ENCODE results near the gene PDZRN3.

GRCh38 chr3:73543412-73543811 is 81.3 kb downstream of the PDZRN3 start:
- TF ChIP-seq CTCF (IDR thresholded peaks at IDR 0.05) (no peak), POLR2A (IDR thresholded peaks at IDR 0.05) (no peak)

Measured in Peyer's patch (tissue), 4 donors.